Measurements from ENCODE around the gene ALKBH8. TPM values are rescaled to one million over a fixed set of nuclear protein-coding genes. Genes with fewer than 3 reads are reported as not detected.
"Not testable (repeated sequence)": the region's sequence is repeated elsewhere in the genome, so short reads cannot be mapped to it uniquely, and the experiment has no call there.

The ALKBH8 gene
- total and polyA plus RNA-seq, 5 donors, result 3.1 to 8.3 (median 6.5) TPM

DNA sequence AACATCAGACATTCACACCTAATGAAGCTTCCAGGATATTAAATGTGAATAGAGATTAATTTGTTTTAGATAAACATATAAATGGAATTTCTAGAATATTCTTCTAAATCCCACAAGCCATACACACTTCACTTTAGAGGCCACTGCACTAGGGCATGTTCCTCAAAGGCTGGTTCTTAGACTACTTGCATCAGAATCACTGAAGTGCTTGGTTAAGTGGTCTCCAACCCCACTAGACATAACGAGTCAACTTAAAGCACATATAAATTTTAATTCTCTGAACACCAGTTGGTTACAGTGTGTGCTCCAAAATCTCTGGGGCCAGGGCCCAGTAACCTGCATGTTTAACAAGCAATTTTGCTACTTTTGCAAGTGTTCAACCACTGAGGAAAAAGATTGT, 7.9 kb upstream of the ALKBH8 start:
- intact Hi-C loops (cut with DNase I), result loop anchor here in 3 of 4 donors (5.0 to 10.0 kb wide), 2 partner anchors 114 to 201 kb away; no protein-coding TSS in a partner anchor

DNA sequence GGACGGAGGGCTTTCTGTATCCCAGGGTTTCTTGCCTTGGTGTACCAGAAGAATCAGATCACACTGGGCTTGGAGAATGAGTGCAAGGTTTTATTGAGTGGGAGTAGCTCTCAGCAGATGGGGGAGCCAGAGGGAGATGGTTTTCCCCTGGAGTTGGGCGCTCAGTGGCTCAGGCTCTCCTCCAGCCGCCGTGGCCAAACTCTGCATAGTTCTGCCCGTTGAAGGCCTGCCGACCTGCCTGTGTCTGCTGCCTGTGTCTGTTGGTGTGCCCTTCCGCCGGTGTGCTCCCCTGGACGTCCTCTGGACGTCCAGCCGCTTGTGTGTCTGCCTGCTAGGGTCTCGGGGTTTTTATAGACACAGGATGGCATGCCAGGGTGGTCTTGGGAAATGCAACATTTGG, 4.5 kb upstream of the ALKBH8 start:
- Histone ChIP-seq H3K27ac (ENCODE audit: low read length) (no peak overlapping the region), H3K9me3 (ENCODE audit: control insufficient read depth, low read length) (no peaks in the 10 kb centered on the region), H3K4me1 (ENCODE audit: control insufficient read depth, insufficient read depth, low read length) (no peaks in the 10 kb centered on the region), H3K27me3 (ENCODE audit: control insufficient read depth, insufficient read depth) (no peaks in the 10 kb centered on the region), H3K4me3 (ENCODE audit: low read length) (no peak overlapping the region)
- DNase-seq (no peak), ATAC-seq (no peak)
- 82% methylated on average over 12 of the region's 12 CpGs for WGBS
- intact Hi-C loops (cut with DNase I), result loop anchor here in 3 of 4 donors (5.0 to 10.0 kb wide), 2 partner anchors 117 to 205 kb away; no protein-coding TSS in a partner anchor

More for the DNA sequence above, 7.9 kb upstream of the ALKBH8 start:
- ATAC-seq, result no peak
- no peak for DNase-seq
- Histone ChIP-seq H3K9me3 (ENCODE audit: control insufficient read depth, low read length) (no peaks in the 10 kb centered on the region), H3K4me1 (ENCODE audit: control insufficient read depth, insufficient read depth, low read length) (no peaks in the 10 kb centered on the region), H3K27ac (ENCODE audit: low read length) (no peak overlapping the region), H3K27me3 (ENCODE audit: control insufficient read depth, insufficient read depth) (no peaks in the 10 kb centered on the region), H3K4me3 (ENCODE audit: low read length) (no peak overlapping the region)
- WGBS, result 52% methylated on average over 1 of the region's 1 CpG

- ATAC-seq (no peak), DNase-seq (no peak)
- H3K9me3 ChIP-seq (ENCODE audit: control insufficient read depth, low read length), result no peaks in the 10 kb centered on the region
- H3K4me3 ChIP-seq (ENCODE audit: low read length), result no peak overlapping the region
- WGBS, result 54% methylated on average over 5 of the region's 5 CpGs
- peaks cover 3% of the 10 kb centered on the region for H3K4me1 ChIP-seq (ENCODE audit: control insufficient read depth, insufficient read depth, low read length)
- H3K27me3 ChIP-seq (ENCODE audit: control insufficient read depth, insufficient read depth), result no peaks in the 10 kb centered on the region
- intact Hi-C loops (cut with DNase I), result loop anchor here in 1 of 4 donors (10.0 kb wide), 1 partner anchor 207 kb away; no protein-coding TSS in a partner anchor
- no peak overlapping the region for H3K27ac ChIP-seq (ENCODE audit: low read length)
Measured at GRCh38 chr11:107567739-107568335, 2.3 kb upstream of the ALKBH8 start.

- WGBS, result 87% methylated on average over 2 of the region's 2 CpGs
Measured at GRCh38 chr11:107566569-107566968, 1.0 kb upstream of the ALKBH8 start.

GRCh38 chr11:107565955-107566501, 493 bp upstream of the ALKBH8 start:
- DNase-seq; H3K9me3 ChIP-seq (ENCODE audit: control insufficient read depth, low read length); H3K4me1 ChIP-seq (ENCODE audit: control insufficient read depth, insufficient read depth, low read length); H3K27me3 ChIP-seq (ENCODE audit: control insufficient read depth, insufficient read depth); ATAC-seq: not testable (repeated sequence)
- intact Hi-C loops (cut with DNase I), result loop anchor here in 1 of 4 donors (10.0 kb wide), 1 partner anchor 209 kb away; no protein-coding TSS in a partner anchor
- 55% methylated on average over 9 of the region's 9 CpGs for WGBS
- H3K27ac ChIP-seq (ENCODE audit: low read length), result peak overlapping the region; percentile 89
- peak overlapping the region; percentile 79 for H3K4me3 ChIP-seq (ENCODE audit: low read length)

More at GRCh38 chr11:107566569-107566968, 1.0 kb upstream of the ALKBH8 start:
- no peak for ATAC-seq
- Histone ChIP-seq H3K4me3 (ENCODE audit: low read length) (no peak overlapping the region), H3K27ac (ENCODE audit: low read length) (no peak overlapping the region), H3K9me3 (ENCODE audit: control insufficient read depth, low read length) (no peaks in the 10 kb centered on the region), H3K27me3 (ENCODE audit: control insufficient read depth, insufficient read depth) (no peaks in the 10 kb centered on the region), H3K4me1 (ENCODE audit: control insufficient read depth, insufficient read depth, low read length) (peaks cover 3% of the 10 kb centered on the region)
- DNase-seq, result no peak
- intact Hi-C loops (cut with DNase I), result loop anchor here in 1 of 4 donors (10.0 kb wide), 1 partner anchor 208 kb away; no protein-coding TSS in a partner anchor

DNA sequence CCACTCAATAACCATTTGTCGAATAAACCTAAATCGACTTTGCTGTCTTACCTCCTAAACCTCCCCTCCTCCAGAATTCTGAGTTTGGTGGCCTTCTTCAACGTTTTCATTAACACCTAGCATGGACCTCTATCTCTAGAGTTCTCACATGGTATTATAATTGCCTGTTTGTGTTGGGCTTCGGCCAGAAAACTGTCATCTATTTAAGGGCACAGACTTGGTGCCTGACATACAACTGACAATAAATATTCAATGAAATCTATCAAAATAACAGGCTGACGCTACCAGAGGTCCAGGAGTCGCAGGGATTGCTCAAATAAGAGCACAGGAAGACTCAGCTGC, 687 bp downstream of the ALKBH8 start:
- Histone ChIP-seq H3K4me1 (ENCODE audit: control insufficient read depth, insufficient read depth, low read length) (peaks cover 3% of the 10 kb centered on the region), H3K27me3 (ENCODE audit: control insufficient read depth, insufficient read depth) (no peaks in the 10 kb centered on the region), H3K27ac (ENCODE audit: low read length) (peak overlapping the region; percentile 89), H3K4me3 (ENCODE audit: low read length) (peak overlapping the region; percentile 79), H3K9me3 (ENCODE audit: control insufficient read depth, low read length) (no peaks in the 10 kb centered on the region)
- 9% methylated on average over 6 of the region's 6 CpGs for WGBS
- intact Hi-C loops (cut with DNase I), result loop anchor here in 1 of 4 donors (10.0 kb wide), 1 partner anchor 210 kb away; no protein-coding TSS in a partner anchor
- DNase-seq, result no peak
- ATAC-seq, result peak in 1 of 2 donors; percentile 8

- DNase-seq (no peak), ATAC-seq (peak; percentile 5 to 42)
- Histone ChIP-seq H3K27me3 (ENCODE audit: control insufficient read depth, insufficient read depth) (no peaks in the 10 kb centered on the region), H3K27ac (ENCODE audit: low read length) (peak overlapping the region; percentile 90), H3K4me1 (ENCODE audit: control insufficient read depth, insufficient read depth, low read length) (peaks cover 3% of the 10 kb centered on the region), H3K4me3 (ENCODE audit: low read length) (no peak overlapping the region), H3K9me3 (ENCODE audit: control insufficient read depth, low read length) (no peaks in the 10 kb centered on the region)
- intact Hi-C loops (cut with DNase I), result loop anchor here in 1 of 4 donors (10.0 kb wide), 1 partner anchor 211 kb away; no protein-coding TSS in a partner anchor
- WGBS, result 2% methylated on average over 2 of the region's 2 CpGs
Measured at GRCh38 chr11:107563702-107564101, 1.8 kb downstream of the ALKBH8 start.

- no peak for ATAC-seq
- H3K27me3 ChIP-seq (ENCODE audit: control insufficient read depth, insufficient read depth), result no peaks in the 10 kb centered on the region
- DNase-seq, result no peak
- WGBS, result 37% methylated on average over 4 of the region's 4 CpGs
- H3K4me3 ChIP-seq (ENCODE audit: low read length), result no peak overlapping the region
- H3K9me3 ChIP-seq (ENCODE audit: control insufficient read depth, low read length), result no peaks in the 10 kb centered on the region
- no peak overlapping the region for H3K27ac ChIP-seq (ENCODE audit: low read length)
- intact Hi-C loops (cut with DNase I), result loop anchor here in 1 of 4 donors (10.0 kb wide), 1 partner anchor 212 kb away; no protein-coding TSS in a partner anchor
- H3K4me1 ChIP-seq (ENCODE audit: control insufficient read depth, insufficient read depth, low read length), result peaks cover 3% of the 10 kb centered on the region
Measured at GRCh38 chr11:107562647-107563208, 2.8 kb downstream of the ALKBH8 start.

DNA sequence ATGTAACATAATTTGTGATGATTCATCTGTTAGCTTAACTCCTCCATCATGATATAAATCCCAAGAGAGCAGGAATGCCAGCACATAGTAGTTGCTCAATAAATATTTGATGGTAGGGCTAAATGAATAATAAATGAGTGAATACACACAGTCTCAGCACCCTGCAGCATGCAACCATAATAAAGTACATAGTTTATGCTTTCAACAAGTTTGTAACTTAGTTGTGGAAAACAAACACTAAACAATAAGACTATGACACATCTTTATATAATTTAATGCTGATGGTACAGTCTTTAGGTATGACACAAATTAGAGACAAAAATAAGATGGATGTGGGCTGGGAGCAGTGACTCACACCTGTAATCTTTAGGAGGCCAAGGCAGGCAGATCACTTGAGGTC, 3.8 kb downstream of the ALKBH8 start:
- Histone ChIP-seq H3K27me3 (ENCODE audit: control insufficient read depth, insufficient read depth) (no peaks in the 10 kb centered on the region), H3K27ac (ENCODE audit: low read length) (no peak overlapping the region), H3K4me3 (ENCODE audit: low read length) (no peak overlapping the region), H3K4me1 (ENCODE audit: control insufficient read depth, insufficient read depth, low read length) (peaks cover 3% of the 10 kb centered on the region), H3K9me3 (ENCODE audit: control insufficient read depth, low read length) (no peaks in the 10 kb centered on the region)
- intact Hi-C loops (cut with DNase I), result loop anchor here in 1 of 4 donors (10.0 kb wide), 1 partner anchor 213 kb away; no protein-coding TSS in a partner anchor
- ATAC-seq (no peak), DNase-seq (no peak)

DNA sequence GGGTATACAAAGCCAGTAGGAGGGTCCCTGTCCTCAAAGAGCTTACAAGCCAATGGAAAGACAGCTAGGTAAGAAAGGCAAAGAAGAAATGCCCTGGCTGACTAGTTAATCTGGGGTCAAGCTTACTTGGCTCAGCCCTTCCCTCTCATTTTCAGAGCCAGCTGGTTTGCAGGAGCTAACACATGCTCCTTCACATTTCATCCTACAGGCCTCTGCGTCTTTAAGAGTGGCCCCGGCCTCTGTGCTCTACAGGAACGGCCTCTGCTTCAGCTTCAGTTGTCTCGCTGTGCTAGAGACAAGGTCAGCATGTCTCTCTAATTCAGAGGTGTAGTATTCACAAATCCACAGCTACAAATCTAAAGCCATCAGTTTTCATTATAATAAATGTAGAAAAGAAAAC, 15.2 kb downstream of the ALKBH8 start:
- no peaks in the 10 kb centered on the region for H3K9me3 ChIP-seq (ENCODE audit: control insufficient read depth, low read length)
- no peaks in the 10 kb centered on the region for H3K27me3 ChIP-seq (ENCODE audit: control insufficient read depth, insufficient read depth)
- 88% methylated on average over 4 of the region's 4 CpGs for WGBS
- no peaks in the 10 kb centered on the region for H3K4me1 ChIP-seq (ENCODE audit: control insufficient read depth, insufficient read depth, low read length)
- intact Hi-C loops (cut with DNase I), result no loop called here
- ATAC-seq, result no peak
- H3K4me3 ChIP-seq (ENCODE audit: low read length), result no peak overlapping the region
- H3K27ac ChIP-seq (ENCODE audit: low read length), result no peak overlapping the region
- DNase-seq, result no peak

GRCh38 chr11:107549954-107550285, 15.6 kb downstream of the ALKBH8 start:
- no peaks in the 10 kb centered on the region for H3K27me3 ChIP-seq (ENCODE audit: control insufficient read depth, insufficient read depth)
- no peak for DNase-seq
- H3K4me1 ChIP-seq (ENCODE audit: control insufficient read depth, insufficient read depth, low read length), result no peaks in the 10 kb centered on the region
- ATAC-seq, result no peak
- intact Hi-C loops (cut with DNase I), result no loop called here
- WGBS, result 93% methylated on average over 2 of the region's 2 CpGs
- no peak overlapping the region for H3K27ac ChIP-seq (ENCODE audit: low read length)
- no peaks in the 10 kb centered on the region for H3K9me3 ChIP-seq (ENCODE audit: control insufficient read depth, low read length)
- no peak overlapping the region for H3K4me3 ChIP-seq (ENCODE audit: low read length)
